ENCODE results near the gene ZFP36L1.

The ZFP36L1 gene

DNA sequence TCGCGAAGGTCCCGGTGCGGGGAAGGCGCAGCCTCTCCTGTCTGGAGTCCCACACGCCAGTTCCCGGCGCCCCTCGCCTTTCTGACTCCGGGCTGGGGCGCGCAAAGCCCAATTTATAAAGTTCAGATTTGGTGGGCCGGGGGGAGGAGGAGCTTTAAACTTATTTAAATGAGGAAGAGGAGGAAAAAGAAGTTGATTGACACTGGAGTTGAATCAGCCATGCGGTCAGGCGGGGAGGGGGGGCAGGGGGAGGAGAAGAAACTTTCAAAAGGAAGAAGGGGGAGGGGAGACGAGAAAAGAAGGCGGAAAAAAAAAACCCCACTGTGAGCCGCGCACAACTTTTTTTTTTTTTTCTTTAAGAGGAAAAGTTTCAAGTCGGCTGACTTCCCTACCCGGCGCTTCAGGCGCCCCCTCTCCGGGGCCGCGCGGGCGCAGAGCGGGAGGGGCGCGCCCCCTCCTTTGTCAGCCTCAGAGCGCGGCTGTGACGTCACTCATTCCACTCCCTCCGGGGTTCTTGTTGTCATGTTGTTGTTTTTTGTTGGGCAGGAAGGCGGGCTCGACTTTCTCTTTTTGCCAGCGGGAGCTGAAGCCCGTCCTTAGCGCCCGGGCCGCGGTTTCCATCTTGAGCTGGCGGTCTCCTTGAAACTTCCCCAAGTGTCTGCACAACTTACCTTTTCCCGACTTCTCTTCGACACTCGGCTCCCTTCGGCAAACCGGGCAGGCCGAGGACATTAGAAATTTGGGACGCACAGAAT is at the start of gene ZFP36L1:
ZFP36L1 (minus strand) TSS at position 89 of the 755 bp plus-strand sequence. CDS start 129 bp downstream, outside the sequence.
- peak in 2 of 3 experiments; percentile 45 to 55 for DNase-seq

DNA sequence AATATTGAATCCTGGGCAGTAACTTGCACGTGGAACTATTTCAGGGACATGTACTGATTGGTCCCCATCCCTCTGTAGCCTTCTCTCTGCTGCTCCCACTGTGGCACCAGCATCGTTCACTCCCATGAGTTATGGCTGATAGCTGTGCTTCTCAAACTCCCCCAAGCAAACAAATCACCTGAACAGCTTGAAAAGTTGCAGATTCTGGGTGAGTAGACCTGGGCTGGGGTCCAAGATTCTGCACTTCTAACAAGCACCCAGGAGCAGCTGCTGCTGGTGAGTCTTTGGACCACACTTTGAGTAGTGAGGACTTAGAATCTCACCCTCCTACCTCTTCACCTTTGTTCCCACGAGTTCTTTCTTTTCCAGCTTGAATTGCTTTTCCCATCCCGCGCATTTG is 49.4 kb upstream of the ZFP36L1 start:
- no peak for DNase-seq

DNA sequence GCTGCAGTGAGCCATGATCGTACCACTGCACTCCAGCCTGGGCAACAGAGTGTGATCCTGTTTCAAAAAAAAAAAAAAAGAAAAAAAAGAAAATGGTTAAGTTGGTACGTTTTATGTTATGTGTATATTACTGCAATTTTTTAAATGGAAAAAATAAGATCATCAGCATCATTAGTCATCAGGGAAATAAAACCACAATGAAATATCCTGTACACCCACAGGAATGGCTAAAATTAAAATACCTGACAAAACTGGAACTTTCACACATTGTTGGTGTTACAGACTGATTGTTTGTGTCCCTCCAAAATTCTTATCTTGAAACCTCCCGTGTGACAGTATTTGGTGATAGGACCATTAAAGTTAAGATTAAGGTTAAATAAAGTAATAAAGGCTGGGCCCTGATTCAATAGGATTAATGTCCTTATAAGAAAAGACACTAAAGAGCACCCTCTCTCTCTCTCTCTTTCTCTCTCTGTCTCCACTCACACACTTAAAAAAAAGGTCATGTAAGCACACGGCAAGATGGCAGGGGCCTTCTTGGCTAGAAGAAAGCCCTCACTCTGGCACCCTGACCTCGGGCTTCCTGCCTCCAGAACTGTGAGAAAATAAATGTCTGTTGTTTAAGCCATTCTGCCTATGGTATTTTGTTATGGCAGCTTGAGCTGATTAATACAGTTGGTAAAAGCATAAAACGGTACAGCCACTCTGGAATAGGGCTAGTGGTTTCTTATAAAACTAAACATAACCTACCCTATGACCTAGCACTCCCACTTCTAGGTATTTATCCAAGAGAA is 48.3 kb upstream of the ZFP36L1 start:
- no peak for DNase-seq

DNA sequence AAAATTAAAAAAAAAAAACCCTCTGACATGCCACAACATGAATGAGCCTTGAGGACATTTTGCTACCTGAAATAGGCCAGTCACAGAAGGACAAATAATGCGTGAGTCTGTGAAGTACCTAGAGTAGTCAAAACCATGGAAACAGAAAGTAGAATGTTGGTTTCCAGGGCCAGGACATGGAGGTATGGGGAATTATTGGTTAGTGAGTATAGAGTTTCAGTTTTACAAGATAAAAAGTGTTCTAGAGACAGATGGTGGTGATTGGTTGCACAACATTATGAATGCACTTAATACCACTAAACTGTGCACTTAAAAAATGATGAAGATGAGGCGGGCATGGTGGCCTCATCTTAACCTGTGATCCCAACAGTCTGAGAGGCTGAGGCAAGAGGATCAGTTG is 47.6 kb upstream of the ZFP36L1 start:
- no peak for DNase-seq

- DNase-seq = no peak
Measured at GRCh38 chr14:68836082-68836481, 43.2 kb upstream of the ZFP36L1 start.

DNA sequence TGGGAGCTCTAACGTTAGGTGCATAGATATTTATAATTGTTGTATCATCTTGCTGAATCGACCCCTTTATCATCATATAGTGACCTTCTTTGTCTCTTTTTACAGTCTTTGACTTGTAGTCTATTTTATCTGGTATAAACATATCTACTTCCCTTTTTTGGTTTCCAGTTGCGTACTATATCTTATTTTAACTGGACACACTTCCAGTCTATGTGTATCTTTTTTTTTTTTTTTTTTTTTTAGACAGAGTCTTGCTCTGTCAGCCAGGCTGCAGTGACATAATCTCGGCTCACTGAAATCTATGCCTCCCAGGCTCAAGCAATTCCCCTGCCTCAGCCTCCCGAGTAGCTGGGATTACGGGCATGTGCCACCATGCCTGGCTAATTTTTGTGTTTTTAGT is 41.9 kb upstream of the ZFP36L1 start:
- DNase-seq = no peak

- DNase-seq = no peak
Measured at GRCh38 chr14:68828698-68829097, 35.8 kb upstream of the ZFP36L1 start.

- DNase-seq = no peak
Measured at GRCh38 chr14:68825729-68826128, 32.9 kb upstream of the ZFP36L1 start.

GRCh38 chr14:68824517-68825347 is 31.9 kb upstream of the ZFP36L1 start:
- DNase-seq = peak; percentile 45 to 63 (median 58)

- no peak for DNase-seq
Measured at GRCh38 chr14:68824207-68824516, 31.3 kb upstream of the ZFP36L1 start.

- DNase-seq = no peak
Measured at GRCh38 chr14:68823434-68824206, 30.8 kb upstream of the ZFP36L1 start.

GRCh38 chr14:68822926-68823325 is 30.1 kb upstream of the ZFP36L1 start:
- no peak for DNase-seq

DNA sequence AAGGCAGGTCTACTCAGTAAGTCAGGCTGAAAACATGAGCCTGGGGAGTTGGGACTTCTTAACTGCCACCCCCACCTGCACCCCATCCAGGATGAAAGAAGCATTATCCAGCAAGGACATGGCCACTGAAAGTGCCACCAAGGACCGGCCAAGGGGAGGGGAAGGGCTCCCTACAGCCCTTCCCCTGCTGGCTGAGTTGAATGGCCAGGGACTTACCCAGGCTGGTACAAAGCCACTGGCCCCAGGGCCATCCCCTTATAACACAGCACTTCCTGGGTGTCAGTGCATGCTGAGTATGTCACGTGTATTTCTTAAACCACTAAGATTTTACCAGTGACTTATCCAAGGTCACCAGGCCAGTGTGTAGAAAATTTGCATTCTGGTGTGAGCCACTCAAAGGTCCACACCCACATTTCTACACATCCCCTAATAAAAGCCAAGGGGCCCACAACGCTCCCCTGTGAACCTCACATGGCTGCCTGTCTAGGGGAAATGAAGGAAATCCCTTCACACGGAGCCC is 29.3 kb upstream of the ZFP36L1 start:
- DNase-seq = no peak

DNA sequence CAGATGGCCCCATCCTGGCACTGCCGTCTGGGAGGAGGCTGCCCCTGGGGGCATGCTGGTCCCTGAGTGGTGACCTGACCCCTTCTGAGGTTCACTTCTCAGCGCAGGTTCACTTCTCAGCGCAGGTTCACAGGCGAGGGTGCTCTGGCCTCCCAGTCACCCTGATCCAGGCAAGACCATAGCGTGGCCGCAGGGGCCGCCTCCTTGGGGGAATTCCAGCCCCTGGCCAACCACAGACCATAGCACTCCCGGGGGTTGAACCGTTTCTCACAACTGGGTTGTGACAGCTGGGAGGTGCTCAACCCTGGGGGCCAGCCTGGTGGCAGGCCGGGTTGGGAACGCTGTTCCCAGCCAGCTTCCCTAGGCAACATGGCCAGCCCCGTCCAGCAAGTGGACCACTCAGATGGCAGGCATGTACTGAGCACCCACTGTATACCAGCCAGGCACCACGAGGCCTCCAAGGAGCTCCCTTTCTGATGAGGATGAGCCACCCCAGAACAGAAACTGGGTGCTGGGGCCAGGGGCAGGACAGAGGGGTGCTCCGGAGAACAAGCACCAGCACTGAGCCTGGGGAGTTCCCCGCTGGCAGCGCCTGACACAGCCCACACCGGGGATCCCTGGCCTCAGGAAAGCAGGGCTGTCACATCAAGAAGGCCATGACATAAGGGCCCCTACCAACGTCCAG is 28.3 kb upstream of the ZFP36L1 start:
- DNase-seq = no peak

DNA sequence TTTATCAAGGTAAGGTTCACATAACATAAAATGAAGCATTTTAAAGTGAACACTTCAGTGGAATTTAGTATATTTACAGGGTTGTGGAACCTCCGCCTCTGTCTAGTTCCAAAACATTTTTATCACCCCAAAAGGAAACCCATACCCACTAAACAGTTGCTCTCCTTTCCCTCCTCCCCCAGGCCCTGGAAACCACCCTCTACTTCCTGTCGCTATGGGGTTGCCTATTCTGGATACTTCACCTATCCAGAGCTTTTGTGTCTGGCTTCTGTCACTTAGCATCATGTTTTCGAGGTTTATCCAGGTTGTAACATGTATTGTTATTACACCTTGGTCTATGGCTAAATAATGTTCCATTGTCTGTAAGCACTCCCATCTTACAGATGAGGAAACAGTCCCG is 27.7 kb upstream of the ZFP36L1 start:
- no peak for DNase-seq

DNA sequence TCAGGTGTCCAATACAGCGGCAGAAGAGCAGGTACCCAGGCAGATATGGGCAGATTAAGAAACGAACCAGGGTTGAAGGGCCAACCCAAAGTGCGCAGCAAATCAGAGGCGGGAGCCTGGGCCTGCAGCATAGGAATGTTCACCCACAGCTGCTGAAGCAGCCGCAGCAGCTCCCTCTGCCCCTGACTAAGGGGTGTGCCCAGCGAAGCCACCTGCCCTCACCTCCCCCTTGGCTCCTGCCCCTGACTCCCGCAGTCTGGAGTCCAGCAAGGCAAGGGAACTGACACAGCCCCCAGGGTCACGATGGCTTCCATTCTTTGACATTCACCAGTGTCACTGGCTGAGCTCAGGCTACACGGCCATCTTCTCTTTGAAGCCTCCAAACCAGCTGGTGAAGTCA is 27.3 kb upstream of the ZFP36L1 start:
- no peak for DNase-seq

DNA sequence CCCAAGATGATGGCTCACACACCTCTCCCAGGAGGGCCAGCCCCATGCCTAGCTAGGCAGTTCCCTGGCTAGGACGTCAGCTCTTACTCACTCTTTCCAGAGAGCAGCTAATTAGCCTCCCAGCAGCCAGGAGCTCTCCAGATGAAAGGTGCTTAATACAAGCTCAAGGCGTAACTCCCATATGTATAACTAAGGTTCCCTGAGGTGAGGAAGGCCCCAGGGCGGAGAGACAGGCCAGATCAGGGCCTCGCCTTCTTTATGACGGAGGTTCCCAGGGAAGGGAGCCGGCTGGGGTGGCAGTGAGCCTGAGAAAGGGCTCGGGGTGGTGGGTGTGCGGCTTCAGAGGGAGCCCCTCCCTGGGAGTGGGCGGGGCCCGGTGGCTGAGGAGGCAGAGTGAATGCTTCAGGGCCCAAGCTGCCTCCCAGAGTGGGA is 26.4 kb upstream of the ZFP36L1 start:
- peak in 2 of 3 experiments; percentile 61 to 73 for DNase-seq

DNA sequence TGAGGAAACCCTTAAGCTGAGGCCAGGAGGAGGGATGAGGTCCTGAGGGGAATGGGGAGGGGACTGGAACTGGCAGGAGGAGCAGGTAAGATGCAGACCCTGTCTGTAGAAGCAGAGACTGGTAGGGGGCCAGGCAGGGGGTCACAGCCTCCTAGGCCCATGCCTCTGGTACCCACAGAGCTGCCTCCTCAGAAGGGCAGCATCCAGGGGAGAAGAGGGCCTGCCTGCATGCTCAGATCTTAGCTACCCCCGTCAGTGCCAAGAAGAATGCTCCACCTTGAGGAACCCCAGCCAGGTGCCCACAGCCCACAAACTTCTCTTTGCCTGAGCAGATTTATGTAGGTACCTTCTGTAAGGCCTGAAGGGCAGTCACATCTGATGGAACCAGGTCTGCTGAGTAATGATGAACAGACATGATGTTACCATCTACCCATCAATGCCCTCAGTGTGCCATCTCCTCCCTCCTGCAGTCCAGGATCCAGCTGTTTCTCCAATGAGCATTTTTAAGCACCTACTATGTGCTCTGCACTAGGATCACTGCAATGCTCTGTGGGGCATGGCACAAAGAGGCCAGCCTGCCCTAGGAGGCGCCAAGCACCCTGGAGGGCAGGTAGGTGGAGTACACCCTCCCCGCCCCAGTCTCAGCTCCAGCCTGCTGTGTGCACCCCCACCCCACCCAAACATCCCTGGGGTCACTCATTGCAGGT is 24.8 kb upstream of the ZFP36L1 start:
- no peak for DNase-seq

DNA sequence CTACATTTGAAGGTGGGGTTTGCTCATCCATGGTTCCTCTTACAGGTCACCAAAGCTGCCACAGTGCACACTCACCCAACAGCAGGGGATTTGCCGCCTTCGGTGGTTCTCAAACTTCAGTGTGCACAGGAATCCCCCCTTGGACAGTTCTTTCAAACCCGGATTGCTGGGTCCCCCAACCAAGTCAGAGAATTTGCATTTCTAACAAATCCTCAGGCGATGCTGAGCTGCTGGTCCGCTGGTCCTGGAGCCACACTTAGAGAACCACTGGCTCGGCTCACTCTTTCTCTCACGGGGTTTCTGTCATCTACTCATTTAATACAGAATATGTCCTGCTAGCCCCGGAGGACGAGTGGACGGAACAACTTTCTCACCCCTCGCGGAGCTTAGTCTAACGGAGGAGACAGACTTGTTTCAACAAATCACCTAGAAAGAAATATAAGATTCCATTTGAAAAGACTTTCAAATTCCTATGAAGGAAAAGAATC is 24.1 kb upstream of the ZFP36L1 start:
- DNase-seq = no peak

- peak; percentile 90 to 98 (median 96) for DNase-seq
Measured at GRCh38 chr14:68816183-68816942, 23.5 kb upstream of the ZFP36L1 start.
